ENCODE results near the gene MAN2A1.

DNA sequence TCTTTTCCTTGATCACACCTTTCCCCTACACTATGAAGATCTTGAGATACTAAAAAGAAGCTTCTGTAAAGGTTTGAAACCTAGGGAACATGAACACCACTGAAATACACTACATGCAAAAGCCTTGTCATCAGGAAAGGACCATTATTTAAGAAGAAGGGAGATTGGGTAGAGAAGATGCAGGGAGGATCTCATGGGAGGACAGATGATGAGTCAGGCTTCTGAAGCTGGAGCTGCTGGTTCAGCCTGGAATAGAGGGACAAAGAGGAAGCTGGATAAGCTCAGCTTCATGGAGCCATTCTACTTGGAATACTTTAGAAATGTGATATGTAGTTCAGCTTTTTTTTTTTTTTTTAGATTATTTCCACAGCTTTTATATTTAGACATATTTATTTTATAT lies 169.8 kb downstream of the MAN2A1 start:
- no peak for TF ChIP-seq CREB1 (IDR thresholded peaks at IDR 0.05; ENCODE audit: low read depth)
- no peak for TF ChIP-seq EP300 (IDR thresholded peaks at IDR 0.05; ENCODE audit: borderline replicate concordance)
- TF ChIP-seq, protein P1, sequence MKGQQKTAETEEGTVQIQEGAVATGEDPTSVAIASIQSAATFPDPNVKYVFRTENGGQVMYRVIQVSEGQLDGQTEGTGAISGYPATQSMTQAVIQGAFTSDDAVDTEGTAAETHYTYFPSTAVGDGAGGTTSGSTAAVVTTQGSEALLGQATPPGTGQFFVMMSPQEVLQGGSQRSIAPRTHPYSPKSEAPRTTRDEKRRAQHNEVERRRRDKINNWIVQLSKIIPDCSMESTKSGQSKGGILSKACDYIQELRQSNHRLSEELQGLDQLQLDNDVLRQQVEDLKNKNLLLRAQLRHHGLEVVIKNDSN (IDR thresholded peaks at IDR 0.05), result no peak
